Fibroblast of mammary gland (primary cell): ENCODE results near the gene SLC24A3.

Experiments used
- DNase-seq: peaks from one replicate; pipeline ENCODE4 v3.0.0-alpha.2; 2010; ENCODE audit warnings: low read depth
- H3K4me3 ChIP-seq: 2 replicates; pipeline ENCODE4 v1.5.1; 2011; ENCODE audit warnings: low read depth, mild to moderate bottlenecking, low read length, moderate library complexity; ENCODE audit not compliant: control insufficient read depth
- CTCF ChIP-seq: conservative IDR thresholded peaks from 2 replicates; pipeline ENCODE4 v1.5.1; 2011; ENCODE audit warnings: low read depth, low read length, inconsistent platforms; ENCODE audit not compliant: control insufficient read depth, insufficient read depth

Gene SLC24A3

GRCh38 chr20:19407736-19408135 lies 195.3 kb downstream of the SLC24A3 start:
- TF ChIP-seq CTCF = no peak
- DNase-seq = no peak

GRCh38 chr20:19408971-19409370 lies 196.5 kb downstream of the SLC24A3 start:
- H3K4me3 ChIP-seq = no peak overlapping the region
- DNase-seq = no peak
- no peak for TF ChIP-seq CTCF

More at GRCh38 chr20:19407736-19408135, 195.3 kb downstream of the SLC24A3 start:
- no peak overlapping the region for H3K4me3 ChIP-seq

- no peak for DNase-seq
- no peak overlapping the region for H3K4me3 ChIP-seq
- TF ChIP-seq CTCF = no peak
Observed at GRCh38 chr20:19411811-19412210, 199.4 kb downstream of the SLC24A3 start.

GRCh38 chr20:19412254-19412653 lies 199.8 kb downstream of the SLC24A3 start:
- DNase-seq = no peak
- TF ChIP-seq CTCF = no peak
- H3K4me3 ChIP-seq = no peak overlapping the region

GRCh38 chr20:19414600-19414999 lies 202.2 kb downstream of the SLC24A3 start:
- no peak overlapping the region for H3K4me3 ChIP-seq
- no peak for TF ChIP-seq CTCF
- DNase-seq = no peak

- no peak for TF ChIP-seq CTCF
- no peak overlapping the region for H3K4me3 ChIP-seq
- DNase-seq = no peak
Observed at GRCh38 chr20:19415786-19416185, 203.3 kb downstream of the SLC24A3 start.

- H3K4me3 ChIP-seq = no peak overlapping the region
- TF ChIP-seq CTCF = no peak
- DNase-seq = no peak
Observed at GRCh38 chr20:19416627-19417026, 204.2 kb downstream of the SLC24A3 start.
